Mesenchymal stem cell (in vitro differentiated cells and primary cell): Measurements from ENCODE around the gene UNC5B.
"Not testable (repeated sequence)": the region's sequence is repeated elsewhere in the genome, so short reads cannot be mapped to it uniquely, and the experiment has no call there.

Experiments
- DNase-seq: peaks from one replicate; pipeline ENCODE4 v3.0.0-alpha.2; 2013
- H2AFZ ChIP-seq: one replicate; pipeline ENCODE4 v1.6.1; 2013; ENCODE audit warnings: low read depth, mild to moderate bottlenecking, control low read depth, inconsistent platforms, low read length, moderate library complexity
- H2AK5ac ChIP-seq: 2 replicates; pipeline ENCODE4 v1.6.1; 2013; ENCODE audit warnings: low read length, moderate library complexity, mild to moderate bottlenecking, inconsistent platforms; ENCODE audit not compliant: severe bottlenecking
- H2BK120ac ChIP-seq: one replicate; pipeline ENCODE4 v1.6.1; 2013; ENCODE audit warnings: low read depth, mild to moderate bottlenecking, inconsistent platforms, low read length, moderate library complexity
- H2BK12ac ChIP-seq, 2 experiments: one replicate each; pipeline ENCODE4 v1.6.1; 2013; ENCODE audit warnings: inconsistent platforms in 2 of 2, low read length in 2 of 2, mild to moderate bottlenecking in 2 of 2, moderate library complexity in 2 of 2, control low read depth in 1 of 2
- H2BK15ac ChIP-seq: one replicate; pipeline ENCODE4 v1.6.1; 2013; ENCODE audit warnings: mild to moderate bottlenecking, low read depth, inconsistent platforms; ENCODE audit not compliant: poor library complexity, severe bottlenecking
- H2BK5ac ChIP-seq: 2 replicates; pipeline ENCODE4 v1.6.1; 2013; ENCODE audit warnings: low read depth, mild to moderate bottlenecking, low read length, control low read depth, inconsistent platforms; ENCODE audit not compliant: poor library complexity, severe bottlenecking
- H3K14ac ChIP-seq, 2 experiments: one replicate each; pipeline ENCODE4 v1.6.1; 2013; ENCODE audit warnings: inconsistent platforms in 2 of 2, low read length in 2 of 2, control low read depth in 1 of 2, mild to moderate bottlenecking in 1 of 2, moderate library complexity in 1 of 2
- H3K18ac ChIP-seq, 2 experiments: one replicate each; pipeline ENCODE4 v1.6.1; 2013; ENCODE audit warnings: inconsistent platforms in 2 of 2, low read length in 2 of 2, control low read depth in 1 of 2, low read depth in 1 of 2, mild to moderate bottlenecking in 1 of 2
- H3K23ac ChIP-seq, 2 experiments: one replicate each; pipeline ENCODE4 v1.6.1; 2013; ENCODE audit warnings: inconsistent platforms in 2 of 2, low read length in 2 of 2, mild to moderate bottlenecking in 2 of 2, moderate library complexity in 2 of 2, control low read depth in 1 of 2
- H3K27ac ChIP-seq: 2 replicates; pipeline ENCODE4 v1.5.1; 2013; ENCODE audit warnings: mild to moderate bottlenecking, moderate library complexity, low read length, control low read depth, inconsistent platforms; ENCODE audit not compliant: poor library complexity, severe bottlenecking
- H3K27me3 ChIP-seq, 2 experiments: 2 replicates each; pipeline versions ENCODE4 v1.6.1 to v1.7.0; 2013; ENCODE audit warnings: low read length in 2 of 2, mild to moderate bottlenecking in 2 of 2, moderate library complexity in 2 of 2, control low read depth in 1 of 2, inconsistent platforms in 1 of 2; ENCODE audit not compliant: control insufficient read depth in 1 of 2, insufficient read depth in 1 of 2
- H3K36me3 ChIP-seq, 2 experiments: 2 replicates each; pipeline versions ENCODE4 v1.6.1 to v1.7.0; 2013; ENCODE audit warnings: low read length in 2 of 2, control low read depth in 1 of 2, inconsistent platforms in 1 of 2, low read depth in 1 of 2, mild to moderate bottlenecking in 1 of 2; ENCODE audit not compliant: insufficient read depth in 2 of 2, control insufficient read depth in 1 of 2
- H3K4ac ChIP-seq, 2 experiments: one replicate each; pipeline ENCODE4 v1.6.1; 2013; ENCODE audit warnings: inconsistent platforms in 2 of 2, low read length in 2 of 2, mild to moderate bottlenecking in 2 of 2, moderate library complexity in 2 of 2, control low read depth in 1 of 2, low read depth in 1 of 2
- H3K4me1 ChIP-seq: 2 replicates; pipeline ENCODE4 v1.6.1; 2013; ENCODE audit warnings: low read depth, low read length, control low read depth; ENCODE audit not compliant: control insufficient read depth, insufficient read depth
- H3K4me2 ChIP-seq: 2 replicates; pipeline ENCODE4 v1.6.1; 2013; ENCODE audit warnings: low read length, mild to moderate bottlenecking, inconsistent platforms; ENCODE audit not compliant: poor library complexity, severe bottlenecking
- H3K4me3 ChIP-seq, 2 experiments: 2 replicates each; pipeline versions ENCODE4 v1.5.1 to v1.7.0; 2013; ENCODE audit warnings: low read length in 2 of 2, mild to moderate bottlenecking in 2 of 2, control low read depth in 1 of 2, low read depth in 1 of 2; ENCODE audit not compliant: insufficient read depth in 1 of 2
- H3K79me1 ChIP-seq: replicated peaks from 2 replicates; pipeline ENCODE4 v1.6.1; 2013; ENCODE audit warnings: mild to moderate bottlenecking, control low read depth, low read length, inconsistent platforms; ENCODE audit not compliant: poor library complexity, severe bottlenecking
- H3K9ac ChIP-seq: 2 replicates; pipeline ENCODE4 v1.7.0; 2013; ENCODE audit warnings: mild to moderate bottlenecking, low read length, moderate library complexity
- H3K9me3 ChIP-seq: 2 replicates; pipeline ENCODE4 v1.7.0; 2013; ENCODE audit warnings: mild to moderate bottlenecking, low read length; ENCODE audit not compliant: control insufficient read depth
- H4K8ac ChIP-seq: one replicate; pipeline ENCODE4 v1.6.1; 2013; ENCODE audit warnings: inconsistent platforms, mild to moderate bottlenecking, low read length, moderate library complexity
- H4K91ac ChIP-seq: one replicate; pipeline ENCODE4 v1.6.1; 2013; ENCODE audit warnings: mild to moderate bottlenecking, low read length, inconsistent platforms
- WGBS: methylation state at CpG from one replicate; pipeline ENCODE4 v1.1.7; 2013; ENCODE audit warnings: mixed read lengths; 5-methylcytosine and 5-hydroxymethylcytosine counted together

UNC5B gene

DNA sequence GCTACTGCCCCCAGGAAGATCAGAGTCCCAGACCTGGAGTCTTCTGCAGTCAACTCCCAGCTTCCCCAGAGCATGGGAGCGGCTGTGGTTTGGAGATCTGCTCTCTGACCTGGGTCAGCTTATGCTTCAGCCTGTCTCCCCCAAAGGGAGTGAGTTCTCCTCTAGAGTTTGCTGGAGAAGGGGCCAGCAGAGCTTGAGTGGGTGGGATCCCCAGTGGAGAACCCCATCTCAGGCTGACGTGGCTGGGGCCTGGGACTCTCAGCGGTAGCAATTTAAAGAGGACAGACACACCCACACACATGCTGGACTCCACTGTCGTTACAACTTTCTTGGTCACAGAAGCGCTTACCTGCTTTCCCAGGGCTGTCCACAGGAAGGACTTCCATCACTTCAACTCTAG is 6.3 kb downstream of the UNC5B start:
- WGBS: 72% methylated on average over 5 of the region's 5 CpGs
- no peak overlapping the region for H3K9ac ChIP-seq
- H2BK120ac ChIP-seq: peak overlapping the region; percentile 40
- no peak overlapping the region for H2AFZ ChIP-seq
- H3K4me1 ChIP-seq: peaks cover 18% of the 10 kb centered on the region
- peak overlapping the region; percentile 23 for H4K91ac ChIP-seq
- peak overlapping the region in 1 of 2 experiments; percentile 70 for H2BK12ac ChIP-seq
- H3K14ac ChIP-seq: no peak overlapping the region
- H3K36me3 ChIP-seq: no peaks in the 10 kb centered on the region
- peak overlapping the region; percentile 8 for H4K8ac ChIP-seq
- no peak for DNase-seq
- H3K27ac ChIP-seq: no peak overlapping the region
- H2BK15ac ChIP-seq: peak overlapping the region; percentile 41
- peak overlapping the region; percentile 7 to 81 for H3K18ac ChIP-seq
- no peak overlapping the region for H2BK5ac ChIP-seq
- no peak overlapping the region for H3K4me2 ChIP-seq
- H3K9me3 ChIP-seq: no peaks in the 10 kb centered on the region
- H3K4ac ChIP-seq: peak overlapping the region; percentile 2 to 71
- no peak overlapping the region for H3K4me3 ChIP-seq
- H3K27me3 ChIP-seq: peaks cover 0 to 87% of the 10 kb centered on the region in 2 experiments
- H3K23ac ChIP-seq: no peak overlapping the region
- no peaks in the 10 kb centered on the region for H3K79me1 ChIP-seq
- H2AK5ac ChIP-seq: no peak overlapping the region

DNA sequence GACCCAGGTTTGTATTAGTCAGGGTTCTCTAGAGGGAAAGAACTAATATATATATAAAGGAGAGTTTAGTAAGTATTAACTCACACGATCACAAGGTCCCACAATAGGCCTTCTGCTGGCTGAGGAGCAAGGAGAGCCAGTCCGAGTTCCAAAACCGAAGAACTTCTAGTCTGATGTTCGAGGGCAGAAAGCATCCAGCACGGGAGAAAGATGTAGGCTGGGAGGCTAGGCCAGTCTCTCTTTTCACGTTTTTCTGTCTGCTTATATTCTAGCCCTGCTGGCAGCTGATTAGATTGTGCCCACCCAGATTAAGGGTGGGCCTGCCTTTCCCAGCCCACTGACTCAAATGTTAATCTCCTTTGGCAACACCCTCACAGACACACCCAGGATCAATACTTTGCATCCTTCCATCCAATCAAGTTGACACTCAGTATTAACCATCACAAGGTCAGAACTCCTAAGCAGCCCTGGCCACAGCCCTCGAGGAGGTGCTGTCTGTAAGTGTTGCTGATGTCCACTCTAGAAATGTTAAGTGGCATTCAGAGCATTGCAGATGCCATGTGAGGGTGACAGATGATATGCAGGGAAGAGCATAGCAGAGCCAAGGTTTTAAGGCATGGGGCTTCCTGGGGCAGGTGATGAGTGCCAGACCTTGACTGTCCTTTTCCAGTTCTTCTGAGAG is 7.0 kb downstream of the UNC5B start:
- H4K91ac ChIP-seq, DNase-seq: not testable (repeated sequence)

DNA sequence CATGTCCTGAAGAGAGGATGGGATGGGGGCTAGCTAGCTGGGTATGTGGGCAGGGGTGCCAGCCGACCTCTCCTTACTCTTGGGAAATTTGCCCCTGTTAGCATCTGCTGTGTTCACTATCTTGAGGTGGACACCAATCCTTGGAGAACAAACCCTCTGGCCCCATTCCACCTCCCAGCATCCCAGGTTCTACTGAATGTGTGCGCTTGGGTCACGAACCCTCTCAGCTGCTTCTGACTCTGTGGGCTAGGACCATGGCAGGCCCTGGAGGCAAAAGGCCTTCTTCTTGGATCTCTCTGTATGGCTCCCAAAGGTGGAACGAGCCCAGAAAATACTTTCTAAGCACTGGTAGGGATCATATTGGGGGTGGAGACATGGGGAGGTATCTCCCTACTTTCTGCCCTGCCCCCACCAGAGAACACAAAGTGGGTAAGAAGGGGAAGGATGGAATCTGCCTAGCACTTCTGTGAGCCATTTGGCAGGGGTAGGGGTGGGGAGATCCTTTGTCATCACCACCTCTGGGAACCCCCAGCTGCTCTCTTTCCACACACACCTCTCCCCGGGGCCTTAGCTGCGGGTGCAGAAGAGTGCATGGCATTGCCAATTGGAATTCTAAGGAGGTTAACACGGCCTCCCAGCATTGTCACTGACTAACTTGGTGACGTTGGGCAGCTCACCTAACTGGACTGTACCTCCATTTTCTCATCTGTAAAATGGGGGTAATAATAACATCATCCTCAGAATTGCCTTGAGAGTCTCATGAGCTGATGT is 7.7 kb downstream of the UNC5B start:
- Histone ChIP-seq H3K27me3 (peaks cover 0 to 85% of the 10 kb centered on the region in 2 experiments), H3K4ac (peak overlapping the region; percentile 54 to 73), H2AK5ac (no peak overlapping the region), H2BK5ac (no peak overlapping the region), H3K36me3 (no peaks in the 10 kb centered on the region), H3K4me3 (no peak overlapping the region), H2BK12ac (peak overlapping the region; percentile 28 to 84), H3K23ac (no peak overlapping the region), H3K9me3 (no peaks in the 10 kb centered on the region), H2BK15ac (no peak overlapping the region), H3K27ac (no peak overlapping the region), H3K18ac (peak overlapping the region; percentile 52 to 89), H3K4me1 (peaks cover 13% of the 10 kb centered on the region), H3K4me2 (no peak overlapping the region), H4K8ac (peak overlapping the region; percentile 88), H4K91ac (peak overlapping the region; percentile 77), H2AFZ (no peak overlapping the region), H2BK120ac (no peak overlapping the region), H3K9ac (no peak overlapping the region), H3K79me1 (no peaks in the 10 kb centered on the region), H3K14ac (no peak overlapping the region)
- WGBS: 87% methylated on average over 7 of the region's 8 CpGs
- DNase-seq: no peak

More for the DNA sequence above, 7.0 kb downstream of the UNC5B start:
- H3K4ac ChIP-seq, H3K23ac ChIP-seq, H2AK5ac ChIP-seq, H2BK15ac ChIP-seq, H2BK5ac ChIP-seq, H3K27ac ChIP-seq, H3K9ac ChIP-seq, H3K14ac ChIP-seq, H2AFZ ChIP-seq, H2BK120ac ChIP-seq, H3K36me3 ChIP-seq, H3K9me3 ChIP-seq, H3K79me1 ChIP-seq, H3K4me2 ChIP-seq, H3K4me3 ChIP-seq: not testable (repeated sequence)
- WGBS: 80% methylated on average over 7 of the region's 7 CpGs
- peaks cover 13% of the 10 kb centered on the region for H3K4me1 ChIP-seq
- peak overlapping the region in 1 of 2 experiments; percentile 46 for H2BK12ac ChIP-seq
- peak overlapping the region in 1 of 2 experiments; percentile 9 for H3K18ac ChIP-seq
- H4K8ac ChIP-seq: peak overlapping the region; percentile 42
- peaks cover 0 to 85% of the 10 kb centered on the region in 2 experiments for H3K27me3 ChIP-seq
